GM15510 (cell line): ENCODE results near the gene NPAS2.

Experiments used
- POLR2A ChIP-seq: IDR thresholded peaks from 3 replicates; pipeline ENCODE4 v1.6.1; 2011; ENCODE audit warnings: borderline replicate concordance; ENCODE audit not compliant: insufficient read length; ENCODE audit errors: extremely low read depth

Gene NPAS2

DNA sequence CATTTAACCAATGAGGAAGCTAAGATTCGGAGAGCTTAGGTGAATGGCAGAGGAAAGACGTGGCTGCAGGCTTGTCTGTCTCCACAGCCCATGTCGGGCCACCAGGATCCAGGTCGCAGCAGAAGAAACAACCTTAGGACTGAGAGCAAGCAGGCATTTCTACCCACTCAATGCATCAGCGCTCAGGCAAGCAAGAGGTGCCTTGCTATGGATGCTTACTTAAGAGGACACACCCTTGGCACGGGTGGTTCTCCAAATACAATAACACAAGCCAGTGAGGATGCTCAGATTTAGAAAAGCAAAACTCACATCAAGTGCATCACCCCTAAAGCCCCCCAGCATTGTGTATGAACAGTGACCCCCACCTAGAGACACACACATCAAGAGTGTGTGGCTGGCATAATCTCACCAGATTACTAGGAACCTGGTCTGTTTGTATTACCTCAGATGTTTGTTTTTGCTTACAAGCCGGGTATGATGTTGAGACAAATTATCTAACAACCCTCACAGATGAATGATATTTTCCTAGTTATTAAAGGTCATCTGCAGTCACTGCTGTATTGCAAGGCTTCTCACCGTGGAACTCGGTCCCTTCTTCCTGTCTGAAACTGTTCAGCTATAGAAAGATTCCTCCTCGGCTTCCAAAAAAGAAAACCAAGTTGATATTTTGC lies 34.2 kb upstream of the NPAS2 start:
- no peak for TF ChIP-seq POLR2A

- no peak for TF ChIP-seq POLR2A
Measured at GRCh38 chr2:100786297-100786658, 33.7 kb upstream of the NPAS2 start.

DNA sequence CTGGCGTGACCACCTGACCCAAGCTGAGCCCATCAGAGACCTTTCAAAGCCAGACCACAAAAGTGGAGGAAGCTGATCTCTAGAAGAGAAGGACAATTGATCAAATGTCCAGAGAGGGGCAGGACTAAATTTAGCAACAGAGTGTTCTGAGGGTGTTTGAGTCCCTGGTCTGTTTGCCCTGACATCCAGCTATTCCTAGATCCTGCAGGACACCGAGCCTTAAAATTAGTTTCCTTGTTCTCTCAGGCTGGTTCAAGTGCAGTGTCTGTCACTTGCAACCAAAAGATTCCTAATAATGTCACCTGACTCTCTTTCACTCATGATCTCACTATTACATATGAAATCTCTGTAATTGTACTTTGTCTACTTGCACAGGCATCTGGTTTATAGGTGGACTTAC lies 33.0 kb upstream of the NPAS2 start:
- no peak for TF ChIP-seq POLR2A

DNA sequence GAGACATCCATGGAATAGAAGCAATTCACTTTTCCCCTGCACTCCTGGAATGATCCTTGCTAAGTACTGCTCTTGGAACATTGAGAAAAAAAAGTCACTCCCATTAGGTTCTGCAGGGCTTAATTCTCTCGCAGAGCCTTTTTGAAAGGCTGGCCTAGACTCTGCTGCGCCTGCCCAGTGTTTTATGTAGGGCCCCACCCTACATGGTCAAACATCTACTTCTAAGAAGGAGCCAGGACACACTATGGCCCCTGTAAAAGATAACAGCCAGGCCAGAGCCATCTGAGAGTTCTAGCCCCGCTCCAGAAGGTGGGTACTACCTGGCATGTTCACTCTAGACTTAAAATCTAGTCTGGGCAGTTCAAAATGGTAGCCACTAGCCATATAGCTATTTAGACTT lies 30.6 kb upstream of the NPAS2 start:
- TF ChIP-seq POLR2A, result no peak

GRCh38 chr2:100791294-100791935 lies 28.5 kb upstream of the NPAS2 start:
- no peak for TF ChIP-seq POLR2A

DNA sequence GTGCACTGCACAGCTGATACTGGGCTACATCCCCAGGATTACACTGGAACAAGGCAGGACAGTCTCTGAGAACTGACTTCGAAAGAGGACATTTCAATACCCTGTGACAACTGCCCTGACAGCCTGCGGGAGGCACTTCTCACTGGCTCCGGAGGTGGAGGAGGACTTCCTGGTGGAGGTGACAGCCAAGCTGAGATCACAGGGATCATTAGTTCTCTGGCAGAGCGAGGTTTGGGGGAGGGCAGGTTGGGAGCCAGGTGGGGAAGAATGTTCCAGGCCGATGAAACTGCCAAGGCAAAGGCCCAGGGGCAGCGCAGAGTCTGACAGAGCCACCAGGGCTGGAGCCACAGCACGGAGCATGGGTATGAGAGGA lies 28.0 kb upstream of the NPAS2 start:
- no peak for TF ChIP-seq POLR2A

- TF ChIP-seq POLR2A, result no peak
Measured at GRCh38 chr2:100793220-100793619, 26.7 kb upstream of the NPAS2 start.

- no peak for TF ChIP-seq POLR2A
Measured at GRCh38 chr2:100793982-100794381, 26.0 kb upstream of the NPAS2 start.

DNA sequence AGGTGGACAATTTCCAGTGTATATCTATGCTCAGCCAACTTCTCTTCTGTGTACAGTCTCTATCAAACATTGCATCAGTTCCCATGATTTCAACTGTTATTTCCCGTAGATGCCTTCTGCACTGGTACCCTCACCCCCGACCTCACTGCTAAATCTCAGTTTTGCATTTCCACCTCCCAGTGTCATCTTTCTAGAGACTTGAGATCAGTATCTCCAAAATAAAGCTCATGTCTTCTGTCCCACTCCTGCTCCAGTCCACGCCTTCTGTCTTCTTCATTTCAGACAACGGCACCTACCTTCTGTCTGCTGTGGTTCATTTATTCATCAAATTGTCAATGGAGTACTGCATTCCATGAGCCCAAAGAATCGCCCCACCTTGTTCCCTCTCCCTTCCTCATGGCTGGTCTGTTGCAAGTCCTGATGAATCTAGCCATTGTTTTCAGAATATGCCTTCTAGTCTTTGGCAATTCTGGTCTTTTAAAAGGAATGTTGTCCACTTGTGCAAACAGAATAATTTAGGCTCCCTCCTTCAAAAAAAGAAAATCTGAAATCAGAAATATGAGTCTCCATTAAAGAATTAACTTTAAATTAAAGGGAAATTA lies 23.3 kb upstream of the NPAS2 start:
- no peak for TF ChIP-seq POLR2A

DNA sequence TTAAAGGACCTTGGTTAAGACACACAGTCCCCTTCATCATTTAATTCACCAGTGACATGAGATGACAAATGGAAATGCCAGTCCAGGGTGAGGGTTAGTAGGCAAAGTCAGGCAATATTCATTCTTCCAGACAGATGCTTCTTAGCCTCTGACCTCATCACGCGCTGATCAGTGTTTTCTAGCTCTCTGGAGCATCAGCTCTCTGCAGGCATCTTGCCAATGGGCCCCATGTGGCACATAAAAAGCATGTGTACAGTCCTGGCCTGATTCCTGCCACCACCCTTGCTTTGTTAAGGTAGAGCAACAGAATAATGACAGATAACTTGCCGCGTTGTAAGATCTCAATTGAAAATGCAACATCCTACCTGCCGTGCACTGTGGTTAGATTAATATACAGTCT lies 20.3 kb upstream of the NPAS2 start:
- TF ChIP-seq POLR2A, result no peak

GRCh38 chr2:100800915-100801314 lies 19.0 kb upstream of the NPAS2 start:
- TF ChIP-seq POLR2A, result no peak

- TF ChIP-seq POLR2A, result no peak
Measured at GRCh38 chr2:100801402-100801801, 18.5 kb upstream of the NPAS2 start.

DNA sequence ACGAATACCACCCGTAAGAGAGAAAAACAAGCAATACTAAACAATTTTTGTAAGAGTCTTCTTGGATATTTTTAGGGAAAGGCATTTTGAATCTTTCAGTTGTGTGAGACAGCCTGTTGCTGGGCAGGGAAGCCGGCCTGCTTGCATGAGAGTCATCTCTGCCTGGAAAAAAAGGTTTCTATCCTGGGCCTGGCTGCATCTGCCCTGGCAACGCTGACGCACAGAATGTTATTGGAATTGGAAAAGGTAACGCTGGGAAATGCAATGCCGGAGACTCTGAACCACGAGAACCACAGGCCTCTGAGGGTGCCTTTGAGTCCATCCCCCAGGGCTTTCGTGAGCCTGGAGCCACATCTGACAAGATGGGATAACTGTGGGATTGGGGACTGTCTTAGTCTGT lies 17.9 kb upstream of the NPAS2 start:
- TF ChIP-seq POLR2A, result no peak

- TF ChIP-seq POLR2A, result no peak
Measured at GRCh38 chr2:100803334-100803733, 16.6 kb upstream of the NPAS2 start.

- TF ChIP-seq POLR2A, result no peak
Measured at GRCh38 chr2:100806550-100806949, 13.4 kb upstream of the NPAS2 start.

GRCh38 chr2:100807707-100808106 lies 12.2 kb upstream of the NPAS2 start:
- TF ChIP-seq POLR2A, result no peak

GRCh38 chr2:100808582-100808981 lies 11.4 kb upstream of the NPAS2 start:
- no peak for TF ChIP-seq POLR2A

DNA sequence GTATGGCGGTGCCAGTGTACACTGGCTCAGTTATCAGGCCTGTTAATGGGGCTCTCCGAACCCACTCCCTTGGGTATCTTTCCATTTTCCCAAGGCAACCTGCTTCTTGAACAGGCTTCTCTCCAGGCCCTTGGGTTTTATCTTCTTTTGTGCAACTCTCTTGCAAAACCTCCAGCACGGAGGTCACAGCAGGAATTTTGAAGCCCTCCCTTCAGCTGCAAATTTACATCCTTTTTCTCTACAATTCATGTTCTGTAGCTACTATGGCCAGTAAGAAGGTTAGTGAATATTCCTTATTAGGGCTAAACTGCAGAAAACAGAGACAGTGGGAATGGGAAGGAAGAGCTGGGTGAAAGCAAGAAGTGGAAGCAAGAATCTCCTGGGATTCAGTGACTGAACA lies 10.4 kb upstream of the NPAS2 start:
- TF ChIP-seq POLR2A, result no peak
